ENCODE measurements around the gene FANCG. TPM values are rescaled to one million over a fixed set of nuclear protein-coding genes. Genes with fewer than 3 reads are reported as not detected.

The FANCG gene
- total RNA-seq, 1 donor from 2014 or later = 4.8 TPM

GRCh38 chr9:35042081-35042604 is 37.6 kb downstream of the FANCG start:
- intact Hi-C loops (cut with DNase I) = no loop called here

GRCh38 chr9:35035851-35036701 is 43.7 kb downstream of the FANCG start:
- DNase-seq (peak; percentile 82), ATAC-seq (ENCODE audit: poor library complexity) (peak; percentile 66)
- intact Hi-C loops (cut with DNase I) = no loop called here

More at GRCh38 chr9:35042081-35042604, 37.6 kb downstream of the FANCG start:
- ATAC-seq (ENCODE audit: poor library complexity) = peak; percentile 42
- no peak for DNase-seq

- ATAC-seq (ENCODE audit: poor library complexity) = no peak
- intact Hi-C loops (cut with DNase I) = no loop called here
- no peak for DNase-seq
Measured at GRCh38 chr9:35033101-35033500, 46.6 kb downstream of the FANCG start.

GRCh38 chr9:35029852-35030251 is 49.9 kb downstream of the FANCG start:
- intact Hi-C loops (cut with DNase I) = no loop called here
- DNase-seq = no peak
- peak; percentile 36 for ATAC-seq (ENCODE audit: poor library complexity)

- no peak for ATAC-seq (ENCODE audit: poor library complexity)
- intact Hi-C loops (cut with DNase I) = no loop called here
- no peak for DNase-seq
Measured at GRCh38 chr9:35029241-35029640, 50.5 kb downstream of the FANCG start.

GRCh38 chr9:35028341-35028740 is 51.4 kb downstream of the FANCG start:
- intact Hi-C loops (cut with DNase I) = no loop called here
- no peak for ATAC-seq (ENCODE audit: poor library complexity)

GRCh38 chr9:35027860-35028259 is 51.9 kb downstream of the FANCG start:
- intact Hi-C loops (cut with DNase I) = no loop called here
- ATAC-seq (ENCODE audit: poor library complexity) = no peak
- DNase-seq = no peak

More at GRCh38 chr9:35028341-35028740, 51.4 kb downstream of the FANCG start:
- DNase-seq = no peak

GRCh38 chr9:35027374-35027773 is 52.4 kb downstream of the FANCG start:
- ATAC-seq (ENCODE audit: poor library complexity) (no peak), DNase-seq (no peak)
- intact Hi-C loops (cut with DNase I) = no loop called here

GRCh38 chr9:35026671-35027070 is 53.1 kb downstream of the FANCG start:
- DNase-seq (no peak), ATAC-seq (ENCODE audit: poor library complexity) (peak; percentile 48)
- intact Hi-C loops (cut with DNase I) = no loop called here

Other genes with a start within 250 kb of the FANCG start
- gene PHF24, start 121.7 kb downstream of the FANCG start, total RNA-seq = 0.19 TPM
- 48.7 TPM for gene DNAJB5, start 90.2 kb downstream of the FANCG start, total RNA-seq
- 217 TPM for gene VCP, start 7.3 kb downstream of the FANCG start, total RNA-seq
- 8.2 TPM for gene PIGO, start 16.6 kb upstream of the FANCG start, total RNA-seq
- gene STOML2, start 23.2 kb upstream of the FANCG start, total RNA-seq = 152 TPM
- 12.9 TPM for gene ATOSB, start 35.9 kb upstream of the FANCG start, total RNA-seq
- gene UNC13B, start 82.1 kb upstream of the FANCG start, total RNA-seq = 20.9 TPM